SK-N-MC (cell line): ENCODE measurements around the gene CARD19.

ENCODE experiments used
- EZH2 ChIP-seq: fragments of 200-600 bp; sonication (generic); IDR thresholded peaks from one replicate; pipeline ENCODE4 v1.6.1; 2017; ENCODE audit warnings: antibody characterized with exemption
- POLR2AphosphoS5 ChIP-seq: IDR thresholded peaks from 2 replicates; pipeline ENCODE4 v1.6.1; 2012; ENCODE audit warnings: mild to moderate bottlenecking, low read depth, low read length, borderline replicate concordance

GRCh38 chr9:93143830-93144530 is 48.0 kb downstream of the CARD19 start:
- TF ChIP-seq POLR2AphosphoS5 = no peak
- TF ChIP-seq EZH2 = no peak
